Amniotic epithelial cell (primary cell): ENCODE data around the gene HLA-DPA1.
A peak's percentile ranks its signal among the peaks of the same experiment; 100 is the strongest.

Experiments used
- DNase-seq: peaks from one replicate; pipeline ENCODE4 v3.0.0-alpha.2; 2010; ENCODE audit warnings: low read depth

Gene HLA-DPA1

DNA sequence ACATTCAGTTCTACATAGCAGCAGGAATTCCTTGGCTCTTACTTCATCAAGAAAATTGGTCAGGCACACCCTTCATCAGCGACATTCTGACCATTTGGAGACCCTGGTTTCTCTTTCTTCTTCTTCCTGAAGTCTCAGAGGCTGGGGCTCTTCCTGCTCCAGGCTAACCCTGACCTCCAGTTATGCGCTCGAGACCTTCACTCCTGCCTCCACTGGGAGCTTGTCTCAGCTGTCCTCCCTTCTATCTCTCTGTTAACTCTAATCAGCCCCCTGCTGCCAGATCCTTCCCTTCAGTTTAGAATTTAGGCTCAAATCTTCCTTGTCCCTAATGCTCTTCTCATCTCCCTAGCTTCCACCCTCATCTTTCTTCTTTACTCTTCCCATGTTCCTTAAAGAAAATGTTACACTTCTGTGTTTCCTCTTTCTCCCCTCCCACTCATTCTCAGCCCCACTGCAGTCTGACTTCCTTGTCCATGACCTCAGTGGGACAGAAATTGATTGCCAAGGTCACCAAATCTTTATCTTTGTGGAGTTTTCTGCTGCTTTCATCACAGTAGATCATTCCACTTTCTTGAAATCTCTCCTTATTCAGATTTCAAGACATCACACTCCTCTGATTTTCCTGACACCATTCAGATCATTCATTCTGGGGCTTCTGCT lies 55.6 kb downstream of the HLA-DPA1 start:
- no peak for DNase-seq

DNA sequence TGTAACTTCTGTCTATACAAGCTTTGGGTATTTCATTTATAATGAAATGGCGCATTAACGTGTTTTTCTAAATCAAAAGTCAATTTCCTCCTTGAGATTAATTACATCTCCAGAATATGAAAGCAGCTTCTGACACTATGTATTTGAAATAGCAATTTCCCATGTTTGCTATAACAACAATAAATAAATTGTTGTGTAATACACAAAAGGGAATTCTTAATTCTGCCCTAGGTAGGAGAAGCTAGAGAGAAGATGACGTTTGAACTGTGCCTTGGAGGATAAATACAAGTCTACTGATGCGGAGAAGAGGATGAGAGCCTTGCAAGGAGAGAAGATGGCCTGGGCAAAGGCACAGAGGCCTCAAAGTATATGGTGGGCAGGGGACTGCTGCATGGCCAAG lies 56.4 kb downstream of the HLA-DPA1 start:
- DNase-seq, result no peak

- DNase-seq, result no peak
These were observed 57.7 kb downstream of the HLA-DPA1 start for GRCh38 chr6:33015798-33016197.

DNA sequence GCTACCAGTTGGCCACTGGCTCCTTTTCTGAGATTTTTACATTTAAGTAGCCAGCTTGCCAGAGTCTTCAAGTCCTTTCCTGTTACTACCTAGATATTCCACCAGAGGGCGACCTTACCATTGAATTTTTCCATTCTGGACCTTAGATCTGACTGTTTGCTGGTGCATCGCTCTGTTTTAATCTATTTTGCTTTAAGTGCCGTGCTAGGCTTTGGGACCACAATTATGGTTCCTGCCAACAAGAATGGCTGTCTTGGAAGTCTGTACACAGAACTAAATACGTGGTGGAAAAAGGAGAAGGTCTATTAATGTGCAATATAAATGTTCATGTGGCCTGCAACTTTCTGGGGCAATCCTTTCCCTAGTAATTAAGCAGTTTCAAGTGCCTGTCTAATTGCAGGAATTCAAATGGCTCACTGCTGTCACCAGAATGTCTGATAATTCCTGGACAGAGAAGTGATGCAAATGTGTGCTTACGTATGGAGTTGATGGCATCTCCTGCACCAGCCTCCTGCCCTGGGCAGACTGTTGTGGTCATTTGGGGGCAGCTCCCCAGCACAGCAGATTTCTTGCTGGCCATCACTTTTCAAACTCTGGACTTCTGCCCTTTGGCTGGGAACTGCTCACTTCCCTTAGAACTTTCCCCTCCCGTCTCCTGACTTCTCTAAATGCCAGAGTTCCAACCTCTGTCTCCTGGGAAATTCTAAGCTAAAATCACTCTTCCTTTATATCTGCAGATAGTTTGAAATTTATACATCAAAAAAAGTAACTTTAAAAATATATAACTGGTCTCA lies 58.4 kb downstream of the HLA-DPA1 start:
- DNase-seq, result peak; percentile 81
